Neutrophil (primary cell): ENCODE data around the gene PAX3.

ENCODE experiments used
- H3K27ac ChIP-seq: fragments of 200-600 bp; sonication (generic); 2 replicates; pipeline ENCODE4 v1.5.1; 2016; ENCODE audit warnings: mild to moderate bottlenecking, moderate library complexity
- H3K27me3 ChIP-seq: fragments of 200-600 bp; sonication (generic); 2 replicates; pipeline ENCODE4 v1.6.0; 2016; ENCODE audit warnings: mild to moderate bottlenecking
- H3K36me3 ChIP-seq: fragments of 200-600 bp; sonication (generic); 2 replicates; pipeline ENCODE4 v1.5.1; 2017
- H3K4me1 ChIP-seq, 2 experiments: fragments of 200-600 bp in 1 of 2; sonication (generic) in 1 of 2; 1 replicate in 1 of 2; 2 replicates in 1 of 2; pipeline versions ENCODE4 v1.5.1 to v1.6.1; 2013 to 2016; ENCODE audit warnings: low read depth in 1 of 2, low read length in 1 of 2, mild to moderate bottlenecking in 1 of 2, moderate library complexity in 1 of 2; ENCODE audit not compliant: control insufficient read depth in 1 of 2, insufficient read depth in 1 of 2
- H3K4me3 ChIP-seq, 2 experiments: fragments of 200-600 bp in 1 of 2; sonication (generic) in 1 of 2; 1 replicate in 1 of 2; 2 replicates in 1 of 2; pipeline ENCODE4 v1.5.1; 2013 to 2016; ENCODE audit warnings: low read depth in 1 of 2, low read length in 1 of 2, mild to moderate bottlenecking in 1 of 2, moderate library complexity in 1 of 2
- H3K9me3 ChIP-seq: fragments of 200-600 bp; sonication (generic); 2 replicates; pipeline ENCODE4 v1.5.1; 2016
- TF ChIP-seq, protein P1 (sequence below): fragments of 200-600 bp; sonication (generic); IDR thresholded peaks from 2 replicates; pipeline ENCODE4 v1.5.1; 2016; ENCODE audit warnings: antibody characterized with exemption

The PAX3 gene

DNA sequence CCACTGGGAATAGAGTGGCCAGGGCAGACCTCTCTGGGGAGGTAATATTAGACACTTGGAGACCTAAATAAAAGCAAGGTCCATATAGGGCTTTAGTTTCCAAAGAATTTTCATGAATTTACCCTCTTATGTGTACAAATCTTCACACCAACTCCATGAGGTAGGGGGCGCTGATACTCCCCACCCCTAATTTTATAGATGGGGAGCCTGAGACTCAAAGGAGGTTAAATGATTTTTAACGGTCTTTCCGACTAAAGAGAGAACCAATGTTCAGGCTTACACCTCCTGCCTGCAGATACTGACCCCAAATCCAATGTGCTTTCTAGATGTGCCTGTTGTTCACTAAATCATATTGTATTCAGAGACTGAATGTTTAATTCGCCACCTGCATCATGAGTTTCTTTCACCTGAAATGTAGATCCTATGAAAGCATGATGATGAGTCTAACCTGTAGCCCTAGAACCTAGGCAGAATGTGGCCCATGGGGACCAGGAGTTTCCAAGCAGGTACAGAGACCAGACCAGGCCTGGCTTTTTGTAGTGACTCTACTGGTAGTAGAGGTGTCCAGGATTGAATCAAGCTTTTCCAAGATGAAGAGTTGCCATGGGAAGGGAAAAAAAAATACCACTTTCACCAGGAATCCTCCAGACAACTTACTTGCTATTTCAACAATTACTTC, 16.8 kb upstream of the PAX3 start:
- TF ChIP-seq, protein P1, sequence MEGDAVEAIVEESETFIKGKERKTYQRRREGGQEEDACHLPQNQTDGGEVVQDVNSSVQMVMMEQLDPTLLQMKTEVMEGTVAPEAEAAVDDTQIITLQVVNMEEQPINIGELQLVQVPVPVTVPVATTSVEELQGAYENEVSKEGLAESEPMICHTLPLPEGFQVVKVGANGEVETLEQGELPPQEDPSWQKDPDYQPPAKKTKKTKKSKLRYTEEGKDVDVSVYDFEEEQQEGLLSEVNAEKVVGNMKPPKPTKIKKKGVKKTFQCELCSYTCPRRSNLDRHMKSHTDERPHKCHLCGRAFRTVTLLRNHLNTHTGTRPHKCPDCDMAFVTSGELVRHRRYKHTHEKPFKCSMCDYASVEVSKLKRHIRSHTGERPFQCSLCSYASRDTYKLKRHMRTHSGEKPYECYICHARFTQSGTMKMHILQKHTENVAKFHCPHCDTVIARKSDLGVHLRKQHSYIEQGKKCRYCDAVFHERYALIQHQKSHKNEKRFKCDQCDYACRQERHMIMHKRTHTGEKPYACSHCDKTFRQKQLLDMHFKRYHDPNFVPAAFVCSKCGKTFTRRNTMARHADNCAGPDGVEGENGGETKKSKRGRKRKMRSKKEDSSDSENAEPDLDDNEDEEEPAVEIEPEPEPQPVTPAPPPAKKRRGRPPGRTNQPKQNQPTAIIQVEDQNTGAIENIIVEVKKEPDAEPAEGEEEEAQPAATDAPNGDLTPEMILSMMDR = no peak

DNA sequence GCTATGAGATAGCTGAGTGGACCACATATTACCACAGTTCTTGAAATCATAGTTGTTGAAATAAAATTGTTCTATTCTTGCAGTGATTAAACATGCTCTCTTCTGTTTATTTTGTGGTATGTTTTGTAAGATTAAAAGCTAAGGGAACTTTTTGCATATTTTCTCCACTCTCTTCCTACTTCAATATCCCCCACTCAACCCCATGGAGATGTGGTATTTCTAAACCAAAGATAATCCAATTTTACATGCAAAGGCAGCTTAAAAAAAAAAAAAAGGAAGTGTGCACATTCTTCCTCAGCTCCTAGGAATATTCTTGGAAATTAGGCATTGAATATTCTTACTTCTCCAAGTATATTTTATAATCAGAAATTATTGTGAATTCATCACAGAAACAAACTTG, 15.0 kb upstream of the PAX3 start:
- TF ChIP-seq, protein P1 = no peak
- Histone ChIP-seq H3K4me1 (peaks cover 7% of the 10 kb centered on the region in 2 experiments), H3K4me3 (no peak overlapping the region), H3K27me3 (peaks cover 99% of the 10 kb centered on the region), H3K36me3 (no peaks in the 10 kb centered on the region), H3K27ac (no peak overlapping the region), H3K9me3 (no peaks in the 10 kb centered on the region)

More for the DNA sequence above, 16.8 kb upstream of the PAX3 start:
- Histone ChIP-seq H3K4me1 (peaks cover 15 to 16% of the 10 kb centered on the region in 2 experiments), H3K27ac (no peak overlapping the region), H3K9me3 (no peaks in the 10 kb centered on the region), H3K27me3 (peaks cover 94% of the 10 kb centered on the region), H3K36me3 (no peaks in the 10 kb centered on the region), H3K4me3 (no peak overlapping the region)

DNA sequence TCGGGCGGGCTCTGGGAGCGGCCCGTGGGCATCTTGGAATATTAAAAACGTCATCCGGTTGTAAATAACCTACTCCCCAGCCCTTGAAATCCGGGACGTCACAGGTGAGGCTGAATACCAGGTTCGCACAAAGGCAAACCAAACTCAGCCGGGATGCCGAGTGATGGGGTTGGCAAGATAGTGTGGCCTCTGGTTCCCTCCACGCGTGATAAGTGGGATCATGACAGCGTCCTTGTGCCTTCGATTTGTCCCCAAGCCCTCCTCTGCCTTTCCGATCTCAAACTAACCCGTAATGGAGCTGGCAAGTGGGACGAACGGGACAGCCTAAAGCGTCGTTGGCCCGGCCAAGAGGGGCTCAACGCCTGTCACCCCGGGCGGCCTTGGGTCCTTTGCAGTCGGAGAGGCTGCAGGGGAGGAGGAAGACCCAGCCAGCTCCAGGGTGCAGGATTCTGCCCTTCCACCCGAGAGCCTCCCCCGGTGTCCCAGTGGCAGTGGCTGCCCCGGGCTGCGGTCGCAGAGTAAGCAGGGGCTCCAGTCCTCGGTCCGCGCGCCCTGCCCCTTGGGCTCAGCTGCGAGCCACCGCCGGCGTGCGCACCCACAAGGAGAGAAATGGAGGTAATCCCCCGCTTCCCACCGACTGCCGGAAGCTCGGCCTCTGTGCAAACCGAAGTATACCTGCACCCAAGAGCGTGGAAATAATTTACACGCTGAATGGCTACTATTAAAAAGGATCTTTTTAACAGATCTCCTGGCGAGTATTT, 13.4 kb upstream of the PAX3 start:
- peaks cover under 1 to 2% of the 10 kb centered on the region in 2 experiments for H3K4me1 ChIP-seq
- TF ChIP-seq, protein P1 = no peak
- no peak overlapping the region for H3K4me3 ChIP-seq
- no peaks in the 10 kb centered on the region for H3K9me3 ChIP-seq
- peaks cover 100% of the 10 kb centered on the region for H3K27me3 ChIP-seq
- no peaks in the 10 kb centered on the region for H3K36me3 ChIP-seq
- no peak overlapping the region for H3K27ac ChIP-seq

DNA sequence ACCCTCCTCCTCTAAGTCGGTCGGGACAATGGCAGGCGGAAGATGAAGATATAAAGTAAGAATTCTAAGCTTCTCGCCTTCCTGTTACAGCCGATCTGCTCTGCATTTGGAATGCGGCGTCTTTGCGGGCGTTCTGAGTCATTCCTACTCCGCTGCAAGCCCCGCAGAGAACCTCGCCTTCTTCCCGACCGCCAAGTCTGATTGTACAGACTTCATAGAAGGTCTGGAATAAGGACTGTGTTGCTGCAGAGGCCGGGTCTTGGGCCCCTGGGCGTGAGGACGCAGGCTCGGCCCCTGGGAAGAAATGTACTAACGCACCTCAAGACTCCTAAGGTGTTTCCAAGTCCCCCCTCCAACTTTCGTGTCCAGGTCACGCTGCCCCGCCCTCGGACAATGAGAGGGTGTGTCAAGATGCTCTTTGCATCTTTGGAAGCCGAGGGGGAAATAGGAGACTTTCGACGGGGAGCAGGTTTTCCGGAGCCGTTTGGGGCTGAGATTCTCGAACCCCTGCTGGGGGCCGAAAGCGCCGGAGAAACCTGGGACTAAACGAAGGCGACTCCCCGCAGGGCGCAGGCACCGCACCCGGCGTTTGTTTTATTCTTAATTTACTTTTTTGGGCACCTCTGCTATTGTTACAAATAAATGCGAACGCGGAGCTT, 12.7 kb upstream of the PAX3 start:
- Histone ChIP-seq H3K36me3 (no peaks in the 10 kb centered on the region), H3K4me3 (no peak overlapping the region), H3K27me3 (peaks cover 100% of the 10 kb centered on the region), H3K27ac (no peak overlapping the region), H3K4me1 (peaks cover 8 to 9% of the 10 kb centered on the region in 2 experiments), H3K9me3 (no peaks in the 10 kb centered on the region)
- TF ChIP-seq, protein P1 = no peak

DNA sequence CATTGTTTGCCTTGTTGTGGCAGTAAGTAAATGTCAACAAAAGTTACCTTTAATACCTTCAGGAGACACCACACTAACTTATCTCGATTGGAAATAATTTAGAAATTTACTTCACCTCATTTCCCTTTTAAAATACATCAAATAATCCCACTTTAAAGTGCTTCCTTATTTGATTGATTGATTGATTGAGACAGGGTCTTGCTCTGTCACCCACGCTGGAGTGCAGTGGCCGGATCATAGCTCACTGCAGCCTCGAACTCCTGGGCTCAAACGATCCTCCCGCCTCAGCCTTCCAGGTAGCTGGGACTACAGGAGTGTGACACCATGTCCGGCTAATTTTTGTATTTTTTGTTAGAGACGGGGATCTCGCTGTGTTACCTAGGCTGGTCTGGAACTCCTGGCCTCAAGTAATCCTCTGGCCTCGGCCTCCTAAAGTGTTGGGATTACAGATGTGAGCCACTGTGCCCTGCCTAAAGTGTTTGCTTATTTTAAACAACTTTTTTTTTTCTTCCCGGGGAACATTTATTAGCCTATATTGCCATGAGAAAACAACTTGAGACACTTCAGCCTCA, 12.0 kb upstream of the PAX3 start:
- H3K27me3 ChIP-seq = peaks cover 100% of the 10 kb centered on the region
- H3K9me3 ChIP-seq = no peaks in the 10 kb centered on the region
- no peak overlapping the region for H3K4me3 ChIP-seq
- peaks cover 14 to 15% of the 10 kb centered on the region in 2 experiments for H3K4me1 ChIP-seq
- H3K27ac ChIP-seq = no peak overlapping the region
- H3K36me3 ChIP-seq = no peaks in the 10 kb centered on the region
- TF ChIP-seq, protein P1 = no peak
